Loucy (cell line): ENCODE measurements around the gene COL25A1.

Experiments
- H2AFZ ChIP-seq: fragments of 200-600 bp; sonication (generic); 2 replicates; pipeline ENCODE4 v1.6.0; 2016; ENCODE audit warnings: antibody characterized with exemption, mild to moderate bottlenecking, low read length, moderate library complexity
- H3F3A ChIP-seq: fragments of 200-600 bp; 2 replicates; pipeline ENCODE4 v1.6.0; 2016; ENCODE audit warnings: antibody characterized with exemption, low read depth, mild to moderate bottlenecking
- H3K27me3 ChIP-seq: fragments of 200-600 bp; sonication (generic); 2 replicates; pipeline ENCODE4 v1.6.1; 2014; ENCODE audit warnings: low read length, mild to moderate bottlenecking; ENCODE audit not compliant: insufficient read depth, poor library complexity, severe bottlenecking
- H3K36me3 ChIP-seq: fragments of 200-600 bp; sonication (generic); 2 replicates; pipeline ENCODE4 v1.6.1; 2016; ENCODE audit warnings: low read length; ENCODE audit not compliant: insufficient read depth
- H3K4me1 ChIP-seq: fragments of 200-600 bp; sonication (generic); 2 replicates; pipeline ENCODE4 v1.5.1; 2014; ENCODE audit warnings: low read length, mild to moderate bottlenecking; ENCODE audit not compliant: insufficient read depth, poor library complexity, severe bottlenecking
- H3K4me2 ChIP-seq: fragments of 200-600 bp; sonication (generic); 2 replicates; pipeline ENCODE4 v1.6.0; 2014; ENCODE audit warnings: antibody characterized with exemption, low read length, low read depth, mild to moderate bottlenecking; ENCODE audit not compliant: poor library complexity, severe bottlenecking
- H3K4me3 ChIP-seq: fragments of 200-600 bp; sonication (generic); 2 replicates; pipeline ENCODE4 v1.5.1; 2014; ENCODE audit warnings: low read length, mild to moderate bottlenecking, mixed read lengths; ENCODE audit not compliant: poor library complexity, severe bottlenecking
- H3K79me2 ChIP-seq: fragments of 200-600 bp; sonication (generic); 2 replicates; pipeline ENCODE4 v1.6.1; 2014; ENCODE audit warnings: low read length; ENCODE audit not compliant: insufficient read depth
- H3K9ac ChIP-seq: fragments of 200-600 bp; sonication (generic); 2 replicates; pipeline ENCODE4 v1.6.0; 2014; ENCODE audit warnings: mild to moderate bottlenecking, low read depth, low read length, moderate library complexity; ENCODE audit not compliant: poor library complexity, severe bottlenecking
- H3K9me2 ChIP-seq: fragments of 200-600 bp; sonication (generic); replicated peaks from 2 replicates; pipeline ENCODE4 v1.6.1; 2016; ENCODE audit warnings: low read depth, low read length, mixed read lengths
- H3K9me3 ChIP-seq: fragments of 200-600 bp; sonication (generic); 2 replicates; pipeline ENCODE4 v1.6.1; 2014; ENCODE audit warnings: mild to moderate bottlenecking, antibody characterized with exemption, low read length, low read depth; ENCODE audit not compliant: insufficient read depth
- H4K20me1 ChIP-seq: fragments of 200-600 bp; sonication (generic); 2 replicates; pipeline ENCODE4 v1.6.0; 2014; ENCODE audit warnings: antibody characterized with exemption, low read length, mild to moderate bottlenecking; ENCODE audit not compliant: insufficient read depth, poor library complexity, severe bottlenecking
- CTCF ChIP-seq: fragments of 200-600 bp; sonication (generic); conservative IDR thresholded peaks from 2 replicates; pipeline ENCODE4 v1.5.1; 2014; ENCODE audit warnings: mild to moderate bottlenecking, antibody characterized with exemption, low read length
- EZH2phosphoT487 ChIP-seq: fragments of 200-600 bp; IDR thresholded peaks from 2 replicates; pipeline ENCODE4 v1.6.1; 2018; ENCODE audit warnings: antibody characterized with exemption, mild to moderate bottlenecking, moderate library complexity, borderline replicate concordance

COL25A1 gene

GRCh38 chr4:109251396-109251795 lies 51.1 kb downstream of the COL25A1 start:
- no peaks in the 10 kb centered on the region for H3K79me2 ChIP-seq
- H4K20me1 ChIP-seq: no peaks in the 10 kb centered on the region
- no peaks in the 10 kb centered on the region for H3K9me3 ChIP-seq
- H3K27me3 ChIP-seq: no peaks in the 10 kb centered on the region
- no peaks in the 10 kb centered on the region for H3K36me3 ChIP-seq
- H3K4me3 ChIP-seq: no peak overlapping the region
- no peaks in the 10 kb centered on the region for H3K9me2 ChIP-seq
- H3F3A ChIP-seq: no peaks in the 10 kb centered on the region
- no peak for TF ChIP-seq CTCF
- TF ChIP-seq EZH2phosphoT487: no peak
- no peak overlapping the region for H2AFZ ChIP-seq
- H3K9ac ChIP-seq: no peak overlapping the region
- H3K4me2 ChIP-seq: no peak overlapping the region
- no peaks in the 10 kb centered on the region for H3K4me1 ChIP-seq

- no peaks in the 10 kb centered on the region for H3K27me3 ChIP-seq
- no peaks in the 10 kb centered on the region for H3K36me3 ChIP-seq
- no peaks in the 10 kb centered on the region for H4K20me1 ChIP-seq
- no peaks in the 10 kb centered on the region for H3F3A ChIP-seq
- TF ChIP-seq EZH2phosphoT487: no peak
- no peak for TF ChIP-seq CTCF
- no peaks in the 10 kb centered on the region for H3K79me2 ChIP-seq
- H3K9ac ChIP-seq: no peak overlapping the region
- no peaks in the 10 kb centered on the region for H3K9me2 ChIP-seq
- no peak overlapping the region for H3K4me3 ChIP-seq
- H3K4me1 ChIP-seq: no peaks in the 10 kb centered on the region
- no peak overlapping the region for H3K4me2 ChIP-seq
- no peaks in the 10 kb centered on the region for H3K9me3 ChIP-seq
- H2AFZ ChIP-seq: no peak overlapping the region
These were observed 54.0 kb downstream of the COL25A1 start for GRCh38 chr4:109248322-109248900.

DNA sequence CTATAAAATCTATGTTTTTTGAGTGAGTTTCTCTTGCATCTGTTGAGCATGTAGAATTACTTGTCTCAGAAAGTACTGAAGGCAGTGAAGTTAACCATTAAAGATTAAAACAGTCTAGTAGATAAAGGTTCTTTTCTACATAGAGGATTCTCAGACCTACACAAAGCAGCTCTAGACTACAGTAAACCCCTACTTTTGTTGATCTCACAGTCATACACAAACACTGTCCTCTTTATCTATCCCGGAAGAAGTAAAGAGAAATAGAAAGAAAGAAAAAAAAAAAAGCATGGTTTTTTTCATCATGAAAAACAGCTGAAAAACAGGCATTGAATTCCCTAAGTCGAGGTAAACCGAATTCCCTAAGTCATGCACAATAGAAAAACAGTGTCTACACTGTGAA lies 58.6 kb downstream of the COL25A1 start:
- Histone ChIP-seq H3K9me2 (no peaks in the 10 kb centered on the region), H3K4me3 (no peak overlapping the region), H3K36me3 (no peaks in the 10 kb centered on the region), H2AFZ (no peak overlapping the region), H3K9me3 (no peaks in the 10 kb centered on the region), H3F3A (no peaks in the 10 kb centered on the region), H3K4me2 (no peak overlapping the region), H4K20me1 (no peaks in the 10 kb centered on the region), H3K9ac (no peak overlapping the region), H3K79me2 (no peaks in the 10 kb centered on the region), H3K27me3 (no peaks in the 10 kb centered on the region), H3K4me1 (no peaks in the 10 kb centered on the region)
- TF ChIP-seq CTCF (no peak), EZH2phosphoT487 (no peak)
